SU-DHL-6 (cell line): ENCODE data around the gene SORL1-AS1.

Experiments used
- H2AFZ ChIP-seq: fragments of 200-600 bp; sonication (generic); 2 replicates; pipeline ENCODE4 v1.6.1; 2014; ENCODE audit warnings: low read depth, mild to moderate bottlenecking, moderate library complexity, mixed read lengths, antibody characterized with exemption, low read length; ENCODE audit not compliant: severe bottlenecking
- H3F3A ChIP-seq: fragments of 200-600 bp; shearing (Covaris generic); 2 replicates; pipeline ENCODE4 v1.6.0; 2016; ENCODE audit warnings: antibody characterized with exemption, mild to moderate bottlenecking; ENCODE audit not compliant: insufficient read depth
- H3K27ac ChIP-seq: fragments of 200-600 bp; sonication (generic); 2 replicates; pipeline ENCODE4 v1.5.1; 2016; ENCODE audit warnings: low read depth, mild to moderate bottlenecking, low read length, moderate library complexity, mixed read lengths
- H3K27me3 ChIP-seq: fragments of 200-600 bp; sonication (generic), shearing (Covaris generic); 2 replicates; pipeline ENCODE4 v1.6.0; 2014; ENCODE audit warnings: mild to moderate bottlenecking, low read length
- H3K36me3 ChIP-seq: fragments of 200-600 bp; sonication (generic); 2 replicates; pipeline ENCODE4 v1.6.1; 2014; ENCODE audit warnings: mild to moderate bottlenecking, low read length, mixed read lengths
- H3K4me2 ChIP-seq: fragments of 300-600, 200-600 bp; shearing (Covaris generic), sonication (generic); 2 replicates; pipeline ENCODE4 v1.6.0; 2014; ENCODE audit warnings: low read length, low read depth, mild to moderate bottlenecking; ENCODE audit not compliant: poor library complexity, severe bottlenecking
- H3K4me3 ChIP-seq: fragments of 200-600 bp; sonication (generic); 2 replicates; pipeline ENCODE4 v1.5.1; 2014; ENCODE audit warnings: antibody characterized with exemption, low read length, mild to moderate bottlenecking, mixed read lengths; ENCODE audit not compliant: insufficient read depth, poor library complexity, severe bottlenecking
- H3K79me2 ChIP-seq: fragments of 200-600 bp; sonication (generic); 2 replicates; pipeline ENCODE4 v1.6.1; 2014; ENCODE audit warnings: mild to moderate bottlenecking, low read length, moderate library complexity; ENCODE audit not compliant: insufficient read depth
- H3K9ac ChIP-seq: fragments of 200-600 bp; sonication (generic); 2 replicates; pipeline ENCODE4 v1.7.0; 2014; ENCODE audit warnings: mild to moderate bottlenecking, low read length
- H3K9me2 ChIP-seq: fragments of 200-600 bp; sonication (generic); replicated peaks from 2 replicates; pipeline ENCODE4 v1.6.1; 2014; ENCODE audit warnings: low read length; ENCODE audit not compliant: insufficient read depth
- H3K9me3 ChIP-seq: fragments of 200-600 bp; sonication (generic); 2 replicates; pipeline ENCODE4 v1.6.1; 2014; ENCODE audit warnings: low read length, mixed read lengths; ENCODE audit not compliant: insufficient read depth
- H4K20me1 ChIP-seq: fragments of 200-600 bp; sonication (generic); 2 replicates; pipeline ENCODE4 v1.6.1; 2014; ENCODE audit warnings: low read depth, mild to moderate bottlenecking, antibody characterized with exemption, low read length, moderate library complexity, mixed read lengths
- CTCF ChIP-seq: fragments of 200-600 bp; sonication (generic); IDR thresholded peaks from one replicate; pipeline ENCODE4 v1.5.1; 2017; ENCODE audit warnings: antibody characterized with exemption, mild to moderate bottlenecking, low read length, moderate library complexity; ENCODE audit not compliant: insufficient read depth, poor library complexity, severe bottlenecking
- EZH2phosphoT487 ChIP-seq: fragments of 200-600 bp; sonication (generic), shearing (Covaris generic); conservative IDR thresholded peaks from 2 replicates; pipeline ENCODE4 v1.6.1; 2018; ENCODE audit warnings: mild to moderate bottlenecking, antibody characterized with exemption, low read length, moderate library complexity, mixed read lengths

The SORL1-AS1 gene

GRCh38 chr11:121418625-121419114, 34.1 kb downstream of the SORL1-AS1 start:
- Histone ChIP-seq H3K4me2 (peak overlapping the region; percentile 30), H3K9me2 (no peaks in the 10 kb centered on the region), H4K20me1 (no peaks in the 10 kb centered on the region), H3K36me3 (no peaks in the 10 kb centered on the region), H3F3A (peaks cover 36% of the 10 kb centered on the region), H3K27me3 (no peaks in the 10 kb centered on the region), H3K9ac (no peak overlapping the region; the same call in 1 of the 2 replicates), H3K79me2 (no peaks in the 10 kb centered on the region), H2AFZ (no peak overlapping the region), H3K9me3 (no peaks in the 10 kb centered on the region), H3K27ac (peak overlapping the region; percentile 40), H3K4me3 (no peak overlapping the region)
- no peak for TF ChIP-seq CTCF
- TF ChIP-seq EZH2phosphoT487: no peak

GRCh38 chr11:121417607-121418006, 35.2 kb downstream of the SORL1-AS1 start:
- no peak overlapping the region for H3K4me2 ChIP-seq

DNA sequence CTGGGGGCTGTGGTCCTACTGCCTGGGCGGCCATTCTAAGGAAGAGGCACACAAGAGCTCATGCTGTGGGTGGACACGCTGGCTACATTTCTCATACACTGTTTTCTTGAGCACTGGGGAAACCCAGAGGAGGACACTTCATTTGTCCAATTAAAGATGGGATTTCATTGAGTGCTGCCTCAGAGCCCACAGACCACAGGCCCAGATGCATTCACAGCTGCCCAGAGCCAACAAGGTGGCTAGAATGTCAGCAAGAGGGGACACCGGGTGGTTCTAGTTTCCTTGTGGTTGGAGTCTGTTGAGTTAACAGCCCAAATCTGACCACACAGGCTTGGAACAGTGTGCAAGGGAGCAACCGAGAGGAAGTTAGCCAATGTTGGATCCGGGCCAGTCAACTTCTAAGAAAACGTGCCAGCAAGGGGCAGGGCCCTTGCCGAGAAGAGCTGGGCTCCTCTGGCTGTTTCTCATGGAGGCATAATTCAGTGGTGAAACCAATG, 35.7 kb downstream of the SORL1-AS1 start:
- no peaks in the 10 kb centered on the region for H3K9me3 ChIP-seq
- no peak overlapping the region for H3K9ac ChIP-seq
- H3K4me3 ChIP-seq: no peak overlapping the region
- no peaks in the 10 kb centered on the region for H3K79me2 ChIP-seq
- H3K36me3 ChIP-seq: no peaks in the 10 kb centered on the region
- TF ChIP-seq CTCF (no peak), EZH2phosphoT487 (no peak)
- H2AFZ ChIP-seq: peak overlapping the region; percentile 31
- no peak overlapping the region for H3K27ac ChIP-seq
- H3K9me2 ChIP-seq: no peaks in the 10 kb centered on the region
- H3K27me3 ChIP-seq: no peaks in the 10 kb centered on the region
- H3K4me2 ChIP-seq: no peak overlapping the region
- H4K20me1 ChIP-seq: no peaks in the 10 kb centered on the region
- peaks cover 24% of the 10 kb centered on the region for H3F3A ChIP-seq

More at GRCh38 chr11:121417607-121418006, 35.2 kb downstream of the SORL1-AS1 start:
- Histone ChIP-seq H3K36me3 (no peaks in the 10 kb centered on the region), H4K20me1 (no peaks in the 10 kb centered on the region), H3K27ac (no peak overlapping the region), H3K9ac (no peak overlapping the region), H3K79me2 (no peaks in the 10 kb centered on the region), H2AFZ (no peak overlapping the region), H3K27me3 (no peaks in the 10 kb centered on the region), H3F3A (peaks cover 29% of the 10 kb centered on the region), H3K9me3 (no peaks in the 10 kb centered on the region), H3K9me2 (no peaks in the 10 kb centered on the region), H3K4me3 (no peak overlapping the region)
- TF ChIP-seq EZH2phosphoT487: no peak

GRCh38 chr11:121415856-121416255, 36.9 kb downstream of the SORL1-AS1 start:
- Histone ChIP-seq H3K9me3 (no peaks in the 10 kb centered on the region), H3K4me2 (no peak overlapping the region), H2AFZ (no peak overlapping the region), H4K20me1 (no peaks in the 10 kb centered on the region), H3K9me2 (no peaks in the 10 kb centered on the region), H3K9ac (no peak overlapping the region), H3K4me3 (no peak overlapping the region), H3K36me3 (no peaks in the 10 kb centered on the region), H3F3A (peaks cover 11% of the 10 kb centered on the region), H3K27me3 (no peaks in the 10 kb centered on the region), H3K27ac (no peak overlapping the region), H3K79me2 (no peaks in the 10 kb centered on the region)
- TF ChIP-seq CTCF (no peak), EZH2phosphoT487 (no peak)
